ENCODE measurements around the gene GGA2.
"Not testable (repeated sequence)": the region's sequence is repeated elsewhere in the genome, so short reads cannot be mapped to it uniquely, and the experiment has no call there.

Gene GGA2

GRCh38 chr16:23516366-23517137 lies 6.3 kb upstream of the GGA2 start:
- no peak for TF ChIP-seq CTCF (IDR thresholded peaks at IDR 0.05; ENCODE audit: low read depth, low read length, missing control alignments)
- DNase-seq (ENCODE audit: extremely low read depth, low read depth) = no peak
- no peak overlapping the region for H3K4me3 ChIP-seq (replicated peaks; ENCODE audit: low read depth, low read length)

GRCh38 chr16:23515881-23516280 lies 5.6 kb upstream of the GGA2 start:
- no peak overlapping the region for H3K4me3 ChIP-seq (replicated peaks; ENCODE audit: low read depth, low read length)
- DNase-seq (ENCODE audit: extremely low read depth, low read depth) = no peak
- TF ChIP-seq CTCF (IDR thresholded peaks at IDR 0.05; ENCODE audit: low read depth, low read length, missing control alignments) = no peak

GRCh38 chr16:23514381-23515152 lies 4.3 kb upstream of the GGA2 start:
- H3K4me3 ChIP-seq (replicated peaks; ENCODE audit: low read depth, low read length) = no peak overlapping the region
- DNase-seq (ENCODE audit: extremely low read depth, low read depth) = no peak
- TF ChIP-seq CTCF (IDR thresholded peaks at IDR 0.05; ENCODE audit: low read depth, low read length, missing control alignments) = no peak

- no peak overlapping the region for H3K4me3 ChIP-seq (replicated peaks; ENCODE audit: low read depth, low read length)
- TF ChIP-seq CTCF (IDR thresholded peaks at IDR 0.05; ENCODE audit: low read depth, low read length, missing control alignments) = no peak
- DNase-seq (ENCODE audit: extremely low read depth, low read depth) = no peak
These were observed 1.9 kb upstream of the GGA2 start for GRCh38 chr16:23512168-23512695.

GRCh38 chr16:23511731-23512130 lies 1.4 kb upstream of the GGA2 start:
- no peak for DNase-seq (ENCODE audit: extremely low read depth, low read depth)
- TF ChIP-seq CTCF (IDR thresholded peaks at IDR 0.05; ENCODE audit: low read depth, low read length, missing control alignments) = no peak
- no peak overlapping the region for H3K4me3 ChIP-seq (replicated peaks; ENCODE audit: low read depth, low read length)

- DNase-seq (ENCODE audit: extremely low read depth, low read depth) = not testable (repeated sequence)
- H3K4me3 ChIP-seq (replicated peaks; ENCODE audit: low read depth, low read length) = peak overlapping the region; percentile 73
These were observed 599 bp upstream of the GGA2 start for GRCh38 chr16:23510915-23511270.

- H3K4me3 ChIP-seq (replicated peaks; ENCODE audit: low read depth, low read length) = peak overlapping the region; percentile 73
- DNase-seq (ENCODE audit: extremely low read depth, low read depth) = no peak
- TF ChIP-seq CTCF (IDR thresholded peaks at IDR 0.05; ENCODE audit: low read depth, low read length, missing control alignments) = no peak
These were observed 521 bp downstream of the GGA2 start for GRCh38 chr16:23509782-23510163.
